Parathyroid adenoma (tissue), 2 donors: ENCODE data around the gene ABCC5.

Experiments used
- H2AFZ ChIP-seq: fragments of 300-600 bp; sonication (generic); one replicate; pipeline ENCODE4 v1.7.0; 2017; ENCODE audit warnings: antibody characterized with exemption, mild to moderate bottlenecking
- H3K27ac ChIP-seq: fragments of 300-600 bp; sonication (generic); one replicate; pipeline ENCODE4 v1.7.0; 2017
- H3K27me3 ChIP-seq: fragments of 300-600 bp; sonication (generic); one replicate; pipeline ENCODE4 v1.7.0; 2017; ENCODE audit warnings: low read length; ENCODE audit not compliant: control insufficient read depth, insufficient read depth
- H3K36me3 ChIP-seq: fragments of 300-600 bp; sonication (generic); one replicate; pipeline ENCODE4 v1.7.0; 2017; ENCODE audit warnings: low read length; ENCODE audit not compliant: control insufficient read depth, insufficient read depth
- H3K4me1 ChIP-seq: fragments of 300-600 bp; sonication (generic); one replicate; pipeline ENCODE4 v1.7.0; 2017; ENCODE audit warnings: control low read depth
- H3K4me2 ChIP-seq: fragments of 300-600 bp; sonication (generic); one replicate; pipeline ENCODE4 v1.7.0; 2017; ENCODE audit warnings: low read length
- H3K4me3 ChIP-seq: fragments of 300-600 bp; sonication (generic); one replicate; pipeline ENCODE4 v1.7.0; 2017; ENCODE audit warnings: low read depth, low read length
- H3K79me2 ChIP-seq: fragments of 300-600 bp; sonication (generic); one replicate; pipeline ENCODE4 v1.7.0; 2017; ENCODE audit warnings: control low read depth
- H3K9ac ChIP-seq: fragments of 300-600 bp; sonication (generic); one replicate; pipeline ENCODE4 v1.7.0; 2017; ENCODE audit warnings: mild to moderate bottlenecking
- H3K9me3 ChIP-seq: fragments of 300-600 bp; sonication (generic); one replicate; pipeline ENCODE4 v1.7.0; 2017; ENCODE audit warnings: low read length; ENCODE audit not compliant: control insufficient read depth
- TF ChIP-seq, protein P1 (sequence below): fragments of 300-600 bp; sonication (generic); IDR thresholded peaks from one replicate; pipeline ENCODE4 v1.7.0; 2017; ENCODE audit warnings: antibody characterized with exemption, mild to moderate bottlenecking
- donor health status: primary hyperparathyroidism.

Gene ABCC5

DNA sequence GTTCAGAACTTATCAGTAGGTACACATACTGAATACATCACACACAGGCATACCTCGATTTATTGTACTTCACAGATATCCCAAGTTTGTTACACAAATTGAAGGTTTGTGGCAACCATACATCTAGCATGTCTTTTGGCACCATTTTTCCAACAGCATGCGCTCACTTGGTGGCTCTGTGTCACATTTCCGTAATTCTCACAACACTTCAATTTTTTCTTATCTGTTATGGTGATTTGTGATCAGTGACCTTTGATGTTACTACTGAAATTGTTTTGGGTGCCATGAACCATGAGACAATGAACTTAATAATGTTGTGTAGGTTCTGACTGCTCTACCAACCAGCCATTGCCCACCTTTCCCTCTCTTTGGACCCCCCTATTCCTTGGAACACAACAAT is 143.8 kb downstream of the ABCC5 start:
- Histone ChIP-seq H3K4me2 (no peak overlapping the region), H3K27me3 (no peaks in the 10 kb centered on the region), H3K4me1 (no peaks in the 10 kb centered on the region), H3K36me3 (no peaks in the 10 kb centered on the region), H3K9me3 (no peaks in the 10 kb centered on the region), H2AFZ (no peak overlapping the region), H3K9ac (no peak overlapping the region), H3K79me2 (peaks cover 62% of the 10 kb centered on the region), H3K4me3 (no peak overlapping the region), H3K27ac (no peak overlapping the region)
- TF ChIP-seq, protein P1, sequence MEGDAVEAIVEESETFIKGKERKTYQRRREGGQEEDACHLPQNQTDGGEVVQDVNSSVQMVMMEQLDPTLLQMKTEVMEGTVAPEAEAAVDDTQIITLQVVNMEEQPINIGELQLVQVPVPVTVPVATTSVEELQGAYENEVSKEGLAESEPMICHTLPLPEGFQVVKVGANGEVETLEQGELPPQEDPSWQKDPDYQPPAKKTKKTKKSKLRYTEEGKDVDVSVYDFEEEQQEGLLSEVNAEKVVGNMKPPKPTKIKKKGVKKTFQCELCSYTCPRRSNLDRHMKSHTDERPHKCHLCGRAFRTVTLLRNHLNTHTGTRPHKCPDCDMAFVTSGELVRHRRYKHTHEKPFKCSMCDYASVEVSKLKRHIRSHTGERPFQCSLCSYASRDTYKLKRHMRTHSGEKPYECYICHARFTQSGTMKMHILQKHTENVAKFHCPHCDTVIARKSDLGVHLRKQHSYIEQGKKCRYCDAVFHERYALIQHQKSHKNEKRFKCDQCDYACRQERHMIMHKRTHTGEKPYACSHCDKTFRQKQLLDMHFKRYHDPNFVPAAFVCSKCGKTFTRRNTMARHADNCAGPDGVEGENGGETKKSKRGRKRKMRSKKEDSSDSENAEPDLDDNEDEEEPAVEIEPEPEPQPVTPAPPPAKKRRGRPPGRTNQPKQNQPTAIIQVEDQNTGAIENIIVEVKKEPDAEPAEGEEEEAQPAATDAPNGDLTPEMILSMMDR = no peak

DNA sequence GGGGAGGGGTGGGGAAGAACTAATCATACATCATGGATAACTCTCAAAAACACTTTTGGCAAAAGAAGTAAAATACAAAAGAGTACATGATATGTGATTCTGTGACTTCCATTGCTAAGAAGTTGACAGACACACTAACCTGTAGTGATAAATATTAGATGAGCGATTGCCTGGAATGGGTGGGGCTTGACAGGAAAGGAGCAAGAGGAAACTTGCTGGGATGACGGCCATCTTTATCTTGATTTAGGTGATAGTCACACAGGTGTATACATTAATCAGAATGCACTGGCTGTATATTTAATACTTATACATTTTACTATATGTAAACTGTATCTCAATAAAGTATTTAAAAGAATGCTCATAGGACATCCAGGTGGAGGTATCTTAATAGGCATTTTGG is 146.1 kb downstream of the ABCC5 start:
- Histone ChIP-seq H3K4me2 (no peak overlapping the region), H3K4me3 (no peak overlapping the region), H3K36me3 (no peaks in the 10 kb centered on the region)

DNA sequence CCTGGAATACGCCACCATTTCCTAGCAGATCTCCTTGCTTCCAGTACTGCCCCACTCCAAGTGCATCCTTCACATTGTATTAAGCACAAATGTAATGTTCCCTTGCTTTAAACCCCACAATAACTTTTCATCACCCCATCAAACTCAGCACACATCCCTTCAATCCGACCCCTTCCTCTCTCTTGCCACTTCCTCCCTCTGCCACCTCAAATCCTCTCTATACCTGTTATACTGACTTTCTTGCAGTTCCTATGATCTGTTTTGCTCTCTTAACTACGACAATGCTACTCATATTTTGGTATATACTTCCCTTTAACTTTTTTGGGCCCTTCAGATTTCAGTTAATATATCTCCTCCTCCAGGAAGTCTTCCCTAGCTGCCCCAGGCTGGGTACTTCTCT is 147.1 kb downstream of the ABCC5 start:
- no peak overlapping the region for H3K9ac ChIP-seq
- H2AFZ ChIP-seq = no peak overlapping the region
- H3K4me2 ChIP-seq = no peak overlapping the region
- no peaks in the 10 kb centered on the region for H3K4me1 ChIP-seq
- H3K27ac ChIP-seq = no peak overlapping the region
- H3K27me3 ChIP-seq = no peaks in the 10 kb centered on the region
- H3K36me3 ChIP-seq = no peaks in the 10 kb centered on the region
- no peak overlapping the region for H3K4me3 ChIP-seq
- TF ChIP-seq, protein P1 = no peak
- H3K79me2 ChIP-seq = peaks cover 40% of the 10 kb centered on the region
- no peaks in the 10 kb centered on the region for H3K9me3 ChIP-seq

More for the DNA sequence above, 146.1 kb downstream of the ABCC5 start:
- no peak overlapping the region for H3K9ac ChIP-seq
- H3K9me3 ChIP-seq = no peaks in the 10 kb centered on the region
- no peaks in the 10 kb centered on the region for H3K4me1 ChIP-seq
- TF ChIP-seq, protein P1 = no peak
- H3K79me2 ChIP-seq = peaks cover 46% of the 10 kb centered on the region
- H3K27me3 ChIP-seq = no peaks in the 10 kb centered on the region
- no peak overlapping the region for H2AFZ ChIP-seq
- H3K27ac ChIP-seq = no peak overlapping the region
